GM19395 (cell line): Measurements from ENCODE around the gene HOXA9.

Experiments
- ATAC-seq: cut with Tn5 transposase; IDR thresholded peaks from one replicate; pipeline ENCODE4 v1.9.1; 2021; ENCODE audit warnings: mild to moderate bottlenecking, moderate library complexity; ENCODE audit not compliant: unreplicated experiment

The HOXA9 gene

DNA sequence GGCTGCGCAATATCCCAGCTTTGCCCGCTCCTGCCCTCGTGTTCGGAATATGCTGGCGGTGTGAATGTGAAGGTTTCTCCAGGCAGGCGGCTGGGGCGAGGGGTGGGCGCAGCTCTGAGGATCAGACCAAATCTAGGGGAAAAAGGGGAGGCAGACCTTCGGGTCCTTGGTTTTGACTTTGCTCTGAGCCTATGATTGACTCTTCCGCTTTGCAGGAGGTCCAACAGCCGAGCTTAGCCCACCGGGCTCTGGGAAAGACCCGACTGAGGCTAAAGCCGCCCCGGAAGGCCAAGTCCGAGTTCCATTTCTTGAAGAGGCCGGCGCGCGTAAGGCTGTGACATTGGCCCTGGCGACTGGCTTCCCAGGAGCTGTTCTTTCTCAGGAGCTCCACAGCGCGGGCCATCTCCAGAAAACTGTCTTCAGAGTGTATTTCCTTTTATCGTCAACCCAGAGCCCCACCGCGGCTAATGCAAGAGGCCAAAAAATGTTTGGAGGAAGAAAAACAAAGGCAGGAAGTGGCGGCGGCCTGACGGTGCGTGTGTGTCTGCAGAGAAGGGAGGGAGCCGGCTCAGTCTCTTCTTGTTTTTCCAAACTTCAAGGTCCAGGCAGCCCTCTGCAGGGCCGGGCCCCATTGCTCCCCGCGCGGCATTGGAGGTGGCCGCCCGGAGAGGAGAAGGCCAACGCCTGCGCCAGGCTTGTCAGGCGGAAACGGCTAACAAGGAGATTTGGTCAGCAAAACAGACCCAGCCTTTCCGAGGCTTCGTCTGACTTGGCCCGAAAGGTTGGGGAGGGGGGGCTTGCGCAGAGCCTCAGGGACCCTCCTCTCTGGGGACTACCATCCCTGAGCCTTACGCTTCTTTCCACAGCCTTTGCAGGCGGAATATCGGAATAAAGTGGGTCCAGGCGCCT lies 23.3 kb upstream of the HOXA9 start:
- no peak for ATAC-seq

DNA sequence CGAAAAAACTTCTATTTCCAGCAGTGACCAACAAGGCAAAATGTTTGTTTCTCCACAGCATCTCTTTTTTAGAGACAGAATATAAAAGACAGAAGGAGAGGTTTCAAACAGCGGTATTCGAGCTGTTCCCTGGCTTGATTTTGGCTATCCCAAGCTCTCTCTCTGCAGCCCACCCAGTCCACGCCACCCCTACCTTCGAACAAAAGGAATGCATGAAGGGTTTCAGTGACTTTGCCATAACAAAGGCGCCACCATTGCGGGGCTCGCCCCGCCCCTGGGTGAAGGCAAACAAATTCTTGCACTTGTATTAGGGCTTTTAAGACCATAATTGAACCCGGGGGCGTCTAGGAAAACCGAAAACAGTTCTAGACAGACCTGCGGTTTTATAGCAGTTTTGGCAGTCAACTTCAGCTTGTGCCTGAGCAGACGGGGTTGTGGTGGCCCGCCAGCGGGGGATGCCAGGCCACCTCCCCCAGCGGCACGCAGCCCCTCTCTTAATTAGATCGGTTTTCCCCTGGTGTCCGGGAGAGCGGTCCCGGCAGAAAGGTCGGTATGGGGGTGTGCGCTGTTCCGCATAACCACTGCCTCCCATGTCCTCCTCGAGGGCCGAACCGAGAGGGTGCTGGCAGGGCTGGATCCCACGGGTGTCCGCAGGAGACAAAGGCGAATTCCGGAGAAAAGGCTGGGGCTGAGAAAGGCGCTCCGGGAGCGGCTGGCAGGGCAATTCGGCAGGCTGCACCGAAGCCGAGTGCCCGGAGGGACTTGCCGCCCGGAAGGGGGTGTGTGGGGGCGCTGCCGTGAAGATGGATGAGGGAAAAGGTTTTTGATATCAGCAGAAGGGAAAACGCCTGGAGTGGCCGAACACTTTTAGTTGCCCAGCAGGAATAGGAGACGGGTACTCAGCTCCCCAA lies 22.4 kb upstream of the HOXA9 start:
- ATAC-seq = no peak

DNA sequence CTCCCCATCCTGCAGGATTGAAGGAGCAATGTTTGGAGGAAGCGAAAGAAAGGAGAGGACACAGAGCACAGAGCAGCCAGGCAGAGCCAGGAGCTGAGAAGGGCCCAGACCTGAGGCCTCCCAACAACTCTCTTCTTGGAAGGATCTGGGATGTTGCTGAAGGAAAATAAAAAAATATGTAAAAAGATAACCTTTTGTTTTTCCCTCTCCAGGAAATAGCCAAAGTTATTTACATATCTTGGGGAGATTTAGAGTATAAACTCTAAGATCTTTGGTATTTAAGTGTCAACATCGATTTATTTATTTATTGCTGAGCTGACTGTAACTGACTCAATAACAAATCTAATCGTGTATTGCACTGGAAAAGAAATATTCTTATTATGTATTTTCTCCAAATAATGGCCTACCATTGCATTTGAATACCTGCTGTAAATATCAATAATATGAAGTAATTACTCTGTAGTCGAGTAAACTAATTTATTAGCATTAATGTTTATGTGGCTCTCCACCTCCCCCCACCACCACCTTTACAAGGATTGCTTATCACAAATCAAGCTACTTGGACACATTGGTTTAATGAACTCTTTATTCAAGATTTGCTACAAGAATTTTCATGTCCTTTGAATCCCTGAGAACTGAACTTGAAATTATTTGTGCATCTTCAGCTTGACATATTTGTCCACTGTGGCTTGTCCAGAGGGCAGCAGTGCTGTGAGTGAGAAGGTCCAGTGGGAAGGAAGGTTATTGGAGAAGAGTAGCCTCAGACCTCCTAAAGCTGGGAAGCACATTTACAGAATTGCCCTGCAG lies 21.5 kb upstream of the HOXA9 start:
- no peak for ATAC-seq

DNA sequence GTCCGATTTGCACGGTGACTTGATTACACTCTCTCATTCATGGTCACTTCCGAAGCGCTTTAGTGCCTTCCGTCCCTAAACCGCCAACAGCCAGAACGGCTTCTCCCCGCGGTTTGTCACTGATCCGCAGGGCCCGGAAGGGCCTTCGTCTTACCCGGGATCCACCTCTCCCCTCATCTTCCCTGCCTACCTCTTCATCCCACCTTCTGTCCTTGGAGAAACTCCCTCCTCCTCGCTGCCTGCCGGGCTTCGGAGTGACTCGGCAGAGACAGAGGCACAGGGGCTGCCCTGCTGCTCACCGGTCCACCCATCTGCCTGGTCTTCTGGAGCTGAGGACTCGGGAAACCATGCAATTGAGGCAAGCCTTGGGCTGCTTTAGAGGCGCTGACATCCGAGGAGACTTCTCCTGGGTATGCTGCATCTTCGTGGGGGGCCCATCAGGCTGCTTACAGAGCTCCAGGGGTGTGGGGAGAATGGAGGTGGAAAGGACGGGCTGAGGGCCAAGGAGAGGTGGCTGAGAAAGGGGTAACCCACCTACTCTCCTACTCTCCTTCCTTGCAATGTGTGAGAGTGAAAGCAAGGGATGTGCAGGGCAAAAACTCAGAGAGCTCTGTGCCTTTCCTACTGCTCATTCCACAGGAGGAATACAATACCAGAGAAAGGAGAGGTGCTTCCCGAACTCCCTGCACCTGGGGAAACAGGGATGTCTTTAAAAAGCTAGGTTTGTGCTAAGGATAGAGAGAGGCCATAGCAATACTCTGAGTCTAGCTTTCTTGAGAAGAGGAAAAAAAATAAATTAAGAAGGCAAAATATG lies 20.7 kb upstream of the HOXA9 start:
- no peak for ATAC-seq

DNA sequence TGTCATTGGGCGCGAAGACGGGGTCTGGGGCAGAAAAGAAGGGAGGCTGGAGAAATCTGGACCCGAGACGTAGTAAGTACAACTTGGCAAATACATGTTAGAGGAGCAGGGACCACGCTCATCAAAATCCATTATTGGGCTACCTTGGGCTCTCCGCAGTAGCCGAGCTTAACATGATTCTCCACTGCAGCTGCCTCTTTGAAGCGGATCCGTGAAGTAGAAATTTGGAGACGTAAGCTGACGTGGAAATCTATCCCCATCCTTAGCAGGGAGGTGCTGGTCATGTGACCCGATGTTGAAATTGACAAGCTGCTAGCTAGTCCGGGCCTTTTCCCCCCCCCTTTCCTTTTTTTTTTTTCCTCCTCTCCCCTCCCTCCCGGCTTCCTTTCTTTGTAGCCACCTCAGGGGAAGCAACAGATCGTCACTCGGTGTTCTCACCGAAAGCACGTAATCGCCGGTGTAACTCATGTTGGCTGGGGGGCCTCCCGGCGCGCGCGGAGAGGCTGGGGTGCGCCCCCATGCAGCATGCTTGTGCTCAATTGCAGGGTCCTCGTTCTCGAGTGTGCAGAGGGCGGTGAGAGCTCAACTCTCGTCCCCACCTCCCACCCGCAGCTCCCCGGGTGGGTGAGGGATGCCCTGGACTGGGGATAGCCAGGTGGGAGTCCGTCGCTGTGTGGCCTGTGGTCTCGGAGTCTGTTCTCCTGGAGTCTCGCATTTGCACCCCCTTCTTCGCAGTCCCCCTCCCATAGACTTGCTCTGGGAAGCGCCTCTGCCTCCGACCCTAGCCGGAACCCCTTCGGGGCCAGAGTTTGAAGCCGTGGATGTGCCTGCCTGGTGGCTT lies 19.9 kb upstream of the HOXA9 start, which contains the start of gene HOXA11:
HOXA11 (minus strand) TSS at position 220 of the 841 bp plus-strand sequence; CDS start at position 132, 88 bp downstream.
- no peak for ATAC-seq

DNA sequence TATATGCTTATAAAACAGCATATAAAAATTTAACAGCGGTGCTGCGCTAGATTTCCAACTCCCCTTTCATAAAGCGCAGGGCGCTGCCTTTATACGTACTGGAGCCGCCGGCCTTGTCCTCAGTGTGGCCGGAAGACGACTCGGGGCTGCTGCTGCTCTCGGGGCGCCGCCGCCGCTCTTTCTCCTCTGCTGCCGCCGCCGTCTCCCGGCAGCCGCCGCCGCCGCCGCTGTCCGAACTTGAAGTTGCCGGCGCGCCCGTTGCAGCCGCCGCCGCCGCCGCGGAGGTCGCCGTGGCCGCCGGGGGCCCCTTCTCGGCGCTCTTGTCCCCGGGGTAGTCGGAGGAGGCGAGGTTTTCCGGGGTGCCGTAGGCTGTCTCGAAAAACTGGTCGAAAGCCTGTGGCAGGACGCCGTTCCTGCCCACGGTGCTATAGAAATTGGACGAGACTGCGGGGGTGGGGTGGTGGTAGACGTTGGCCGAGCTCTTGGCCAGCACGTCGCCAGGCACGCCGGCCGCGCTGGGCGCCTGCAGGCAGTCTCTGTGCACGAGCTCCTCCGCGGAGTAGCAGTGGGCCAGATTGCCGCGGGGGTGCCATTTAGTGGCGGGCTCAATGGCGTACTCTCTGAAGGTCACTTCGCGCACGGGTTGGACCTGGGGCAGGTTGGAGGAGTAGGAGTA lies 19.1 kb upstream of the HOXA9 start:
- no peak for ATAC-seq

DNA sequence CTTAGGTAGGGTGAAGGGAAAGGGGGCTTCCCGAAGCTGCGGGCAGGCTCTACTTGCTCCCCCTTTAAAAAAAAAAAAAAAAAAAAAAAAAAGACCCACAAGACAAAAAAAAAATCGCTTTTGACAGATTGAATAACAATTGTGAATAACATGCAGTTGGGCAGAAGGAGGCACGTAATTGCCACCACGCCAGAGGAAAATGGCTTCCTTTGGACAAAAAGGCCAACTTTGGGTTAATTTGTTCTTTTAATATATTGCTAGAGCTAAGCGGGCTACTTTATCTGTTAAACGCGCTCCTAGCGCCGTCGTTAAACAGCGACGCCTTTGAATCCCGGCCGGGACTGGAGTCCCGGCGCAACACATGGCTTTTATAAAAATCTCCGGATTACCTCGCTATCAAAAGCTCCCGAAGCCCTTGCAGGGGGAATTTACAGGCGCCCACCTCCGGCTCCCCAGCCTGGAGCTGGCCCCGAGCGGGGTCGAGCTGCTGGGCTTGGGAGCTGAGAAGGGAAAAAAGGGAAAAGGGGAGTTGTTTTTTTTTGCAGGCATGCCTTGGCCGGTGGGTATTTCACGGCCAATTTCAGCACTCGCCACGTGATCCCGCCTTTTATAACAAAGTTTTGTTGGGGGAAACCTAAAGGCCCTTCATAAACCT lies 18.5 kb upstream of the HOXA9 start:
- no peak for ATAC-seq

DNA sequence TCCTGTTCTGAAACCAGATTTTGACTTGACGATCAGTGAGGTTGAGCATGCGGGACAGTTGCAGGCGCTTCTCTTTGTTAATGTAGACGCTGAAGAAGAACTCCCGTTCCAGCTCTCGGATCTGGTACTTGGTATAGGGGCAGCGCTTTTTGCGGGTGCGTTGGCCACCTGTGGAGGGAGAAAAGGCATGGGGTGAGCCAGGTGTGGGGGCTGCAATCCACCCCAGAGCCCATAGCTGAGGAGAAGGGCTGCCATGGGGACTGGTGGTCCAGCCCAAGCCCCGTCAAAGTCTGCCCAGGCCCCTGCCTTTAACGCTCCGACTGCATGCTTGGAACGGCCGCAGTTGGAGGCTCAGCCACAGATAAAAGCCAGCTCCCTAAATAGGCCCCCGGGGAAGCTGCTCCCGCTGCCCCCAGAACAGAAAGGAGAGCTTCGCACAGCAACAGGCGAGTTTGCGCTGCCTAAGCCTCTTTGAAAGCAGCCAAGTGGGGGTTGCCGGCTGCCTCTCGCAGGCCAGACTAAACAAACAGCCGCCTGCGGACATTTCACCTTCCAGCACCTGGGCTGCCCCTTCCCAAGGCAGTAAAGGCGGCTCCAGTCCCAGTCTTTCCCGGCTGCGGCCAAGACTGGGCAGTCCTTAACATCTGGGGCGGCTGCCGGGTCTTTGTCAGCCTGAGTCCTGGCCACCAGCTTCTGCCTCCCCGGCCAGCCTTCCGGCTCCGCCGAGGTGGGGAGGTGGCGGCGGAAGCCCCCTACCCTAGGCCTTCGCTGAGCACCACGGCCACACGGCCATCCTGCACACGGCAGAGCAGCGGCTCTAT lies 17.7 kb upstream of the HOXA9 start:
- ATAC-seq = no peak

DNA sequence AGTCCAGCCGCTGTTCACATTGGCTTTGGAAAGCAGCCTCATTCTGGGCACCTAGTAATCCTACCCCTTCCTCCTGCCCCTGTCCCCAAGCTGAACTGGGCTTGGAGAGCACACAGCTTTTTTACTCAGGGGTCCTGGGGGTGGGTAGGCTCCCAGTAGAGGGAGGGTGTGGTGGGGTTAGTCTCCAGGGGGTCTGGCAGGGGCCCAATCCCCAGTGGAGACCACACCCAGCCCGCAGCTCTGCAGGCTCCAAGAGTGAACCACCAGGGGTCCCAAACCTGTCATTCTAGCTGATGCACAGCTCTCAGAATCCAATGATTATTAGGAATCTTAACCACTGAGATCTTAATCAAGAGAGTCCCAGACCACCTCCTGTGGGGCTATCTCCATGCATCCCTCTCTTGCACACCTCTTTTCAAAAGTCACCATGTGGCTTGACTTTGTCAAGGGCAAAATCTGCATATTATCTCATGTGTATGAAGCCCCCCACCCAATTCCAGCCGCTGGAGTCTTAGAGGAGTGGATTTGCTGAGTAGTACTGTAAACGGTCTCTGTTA lies 17.0 kb upstream of the HOXA9 start:
- no peak for ATAC-seq

DNA sequence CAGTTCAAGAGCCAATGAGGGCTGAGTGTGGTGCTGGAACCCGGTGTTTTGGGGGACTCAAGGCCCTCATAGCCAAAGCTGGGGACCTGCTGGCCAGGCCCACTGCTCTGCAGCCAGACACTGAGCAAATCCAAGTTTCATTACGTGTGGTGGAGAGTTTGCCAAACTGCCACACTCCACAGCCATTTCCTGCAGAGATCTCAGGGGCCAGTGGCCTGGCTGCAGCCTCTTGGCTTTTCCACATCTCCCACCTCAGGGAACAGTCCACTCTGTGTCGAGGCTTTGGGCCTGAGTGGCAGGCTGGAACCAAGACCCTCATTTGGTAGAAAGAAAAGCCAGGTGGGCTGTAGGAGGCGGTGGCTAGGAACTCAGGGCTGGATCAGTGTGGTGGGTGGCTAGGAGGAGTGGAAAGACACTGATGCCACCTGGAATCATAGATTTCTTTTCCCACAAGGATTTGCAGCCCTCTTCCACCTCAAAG lies 16.5 kb upstream of the HOXA9 start:
- ATAC-seq = no peak

DNA sequence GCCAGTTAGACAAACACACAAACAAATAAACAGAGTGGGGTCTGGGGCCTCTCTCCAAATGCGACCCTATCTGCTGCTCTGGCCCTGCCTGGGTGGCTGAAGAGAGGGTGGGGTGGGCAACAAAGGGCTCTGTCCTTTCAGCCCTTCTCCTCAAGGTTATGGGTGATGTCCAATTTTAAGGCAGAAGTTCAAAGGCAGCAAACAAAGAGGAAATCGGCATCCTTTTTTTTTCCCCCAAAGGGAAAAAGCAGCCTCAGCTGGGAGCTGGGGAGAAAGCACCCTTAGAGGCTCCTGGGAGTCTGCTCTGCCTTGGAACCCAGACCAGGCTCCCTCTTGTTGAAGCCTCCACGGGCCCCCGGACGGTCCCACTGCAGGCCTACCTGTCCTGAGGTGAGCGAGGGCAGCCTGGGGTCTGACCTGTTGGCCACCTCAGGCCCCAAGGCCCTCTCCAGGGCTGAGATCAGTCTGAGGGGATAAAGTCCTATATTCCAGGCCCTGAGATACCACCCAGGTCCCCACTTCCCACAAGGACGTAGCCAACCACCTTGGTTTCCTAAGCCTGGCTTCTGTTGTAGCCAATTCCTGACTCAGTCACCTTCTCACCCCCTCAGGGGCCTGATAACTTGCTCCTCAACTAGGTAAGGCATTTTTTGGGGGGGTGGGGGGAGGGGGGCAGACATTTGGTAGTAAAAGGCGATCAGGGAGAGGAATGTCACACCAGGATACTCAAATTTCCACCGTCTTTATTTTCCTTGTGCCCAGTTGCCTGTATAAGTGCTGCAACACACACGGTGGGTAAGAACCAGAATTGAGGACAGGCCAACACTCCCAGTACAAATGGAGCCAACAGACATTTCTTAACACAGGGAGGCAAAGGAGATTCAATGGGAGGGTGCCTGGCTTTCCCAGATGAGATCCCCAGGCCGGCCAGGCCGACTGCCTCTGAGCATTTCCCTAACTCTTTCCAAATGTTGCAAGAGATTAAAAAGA lies 15.4 kb upstream of the HOXA9 start:
- no peak for ATAC-seq

DNA sequence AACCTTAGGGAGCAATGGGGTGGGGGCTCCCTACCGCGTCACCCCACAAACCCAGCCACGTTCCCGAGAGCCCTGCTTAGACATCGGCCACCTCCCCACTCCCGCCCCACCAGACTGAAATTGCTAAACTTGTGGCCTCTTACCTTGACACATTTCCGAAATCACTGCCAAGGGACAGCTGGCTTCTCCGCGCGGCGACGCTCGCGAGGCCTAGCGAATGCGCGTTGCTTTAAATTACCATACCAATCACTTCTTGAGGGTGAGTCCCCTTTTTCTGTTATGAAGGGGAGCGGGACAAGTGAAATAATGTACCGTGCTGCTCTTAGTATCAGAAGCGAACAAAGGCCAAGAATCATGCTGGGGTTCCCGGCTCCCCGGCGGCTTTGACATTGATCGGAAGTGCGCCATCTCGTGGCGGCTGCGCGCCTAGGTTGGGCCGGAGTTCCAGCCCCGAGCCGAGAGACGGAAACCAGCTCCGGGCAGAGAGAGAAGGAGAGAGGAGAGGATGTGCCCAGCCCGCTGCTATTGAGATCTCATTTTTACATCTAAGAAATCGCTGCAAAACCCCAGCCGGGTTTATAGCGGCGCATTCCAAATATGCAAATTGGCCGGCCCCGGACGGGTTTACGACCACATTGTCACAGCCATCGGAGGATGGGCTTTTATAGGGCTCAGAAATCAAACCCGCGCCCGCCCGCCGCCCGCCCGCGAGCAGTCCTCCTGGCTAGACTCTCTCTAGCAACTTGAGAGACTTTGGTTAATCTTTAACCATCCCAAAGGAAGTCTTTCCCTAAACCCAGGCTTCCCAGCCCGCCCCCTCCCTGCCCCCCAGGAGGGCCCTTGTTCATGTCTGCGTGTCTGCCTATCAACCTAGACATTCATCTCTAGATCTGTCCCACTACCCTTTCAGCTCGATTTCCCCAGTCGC lies 14.4 kb upstream of the HOXA9 start:
- ATAC-seq = no peak

DNA sequence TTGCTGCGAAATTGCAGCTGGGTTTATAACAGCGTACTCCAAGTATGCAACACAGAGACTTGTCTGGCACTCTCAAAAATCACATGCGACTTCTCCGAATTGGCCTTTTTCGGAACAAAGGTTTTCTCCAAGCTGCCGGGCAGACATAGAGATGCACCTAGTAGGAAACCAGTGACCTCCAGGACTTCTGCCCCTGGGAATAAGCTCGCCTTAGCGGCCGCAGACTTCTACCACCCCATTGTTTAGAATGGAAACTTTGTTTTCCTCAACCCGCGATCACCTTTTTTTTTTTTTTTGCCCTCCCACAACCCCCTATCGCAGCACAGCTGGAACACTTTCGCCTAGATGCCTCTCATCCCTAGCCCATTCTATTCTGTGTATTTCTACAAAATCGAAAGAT lies 13.7 kb upstream of the HOXA9 start:
- no peak for ATAC-seq

DNA sequence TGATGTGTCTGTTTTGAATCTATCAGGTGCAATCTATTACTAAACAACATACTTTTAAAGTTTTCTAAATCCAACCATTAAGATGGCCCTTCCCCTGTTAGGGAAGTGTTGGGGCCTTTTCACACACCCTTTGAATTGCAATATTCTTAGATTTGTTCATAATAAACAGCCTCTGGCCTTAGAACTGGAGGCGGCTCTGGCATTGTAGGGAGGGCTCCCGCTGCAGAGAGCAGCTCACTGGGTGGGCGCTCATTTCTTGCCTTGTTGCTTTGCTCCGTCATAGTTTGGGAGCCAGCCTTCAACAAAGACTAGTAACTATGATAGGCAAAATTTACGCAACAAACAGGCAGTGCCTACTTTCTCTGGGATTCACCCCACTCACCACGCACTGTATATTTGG lies 13.0 kb upstream of the HOXA9 start:
- ATAC-seq = no peak
